OCI-LY7 (cell line): Measurements from ENCODE around the gene RBM33. TPM values are rescaled to one million over a fixed set of nuclear protein-coding genes. Genes with fewer than 3 reads are reported as not detected.

Source experiments
- BruUV-seq: library from RNA; stranded (reverse); fragments of 400-500 nt; replicated peaks from 2 replicates; lab custom pipeline; 2021; lab: Mats Ljungman, UMichigan
- CTCF ChIA-PET: fragments of 300-600 bp; sonication (Branson Sonifier 250); formaldehyde crosslinking; loops from one replicate; lab custom pipeline; 2022; ENCODE audit warnings: antibody characterized with exemption; ENCODE audit not compliant: unreplicated experiment; lab: Charles Lee
- POLR2A ChIA-PET: fragments of 300-600 bp; sonication (Branson Sonifier 250); formaldehyde crosslinking; loops from one replicate; lab custom pipeline; 2022; ENCODE audit warnings: antibody characterized with exemption; lab: Charles Lee
- DNase-seq: peaks from one replicate; pipeline ENCODE4 v3.0.0-alpha.2; 2015; ENCODE audit warnings: low spot score
- H2AFZ ChIP-seq: fragments of 200-600 bp; sonication (generic), shearing (Covaris generic); 2 replicates; pipeline ENCODE4 v1.6.1; 2014; ENCODE audit warnings: mild to moderate bottlenecking, antibody characterized with exemption, low read length, moderate library complexity
- H3K27ac ChIP-seq: fragments of 200-600 bp; sonication (generic); 2 replicates; pipeline ENCODE4 v1.5.1; 2014; ENCODE audit warnings: mixed run types, low read depth, mild to moderate bottlenecking, moderate library complexity, low read length, inconsistent platforms; ENCODE audit not compliant: poor library complexity, severe bottlenecking
- H3K36me3 ChIP-seq: fragments of 200-600 bp; sonication (generic); 2 replicates; pipeline ENCODE4 v1.6.1; 2014; ENCODE audit warnings: mild to moderate bottlenecking, antibody characterized with exemption, low read length, moderate library complexity, mixed read lengths; ENCODE audit not compliant: insufficient read depth
- H3K4me1 ChIP-seq: fragments of 200-600 bp; sonication (generic); 2 replicates; pipeline ENCODE4 v1.5.1; 2014; ENCODE audit warnings: mild to moderate bottlenecking, low read length; ENCODE audit not compliant: insufficient read depth, poor library complexity, severe bottlenecking
- H3K4me2 ChIP-seq: fragments of 200-600 bp; sonication (generic); 2 replicates; pipeline ENCODE4 v1.6.1; 2014; ENCODE audit warnings: mild to moderate bottlenecking, low read length
- H3K4me3 ChIP-seq: fragments of 200-600 bp; sonication (generic); 2 replicates; pipeline ENCODE4 v1.5.1; 2014; ENCODE audit warnings: mild to moderate bottlenecking, low read depth, low read length; ENCODE audit not compliant: poor library complexity, severe bottlenecking
- H3K79me2 ChIP-seq: fragments of 200-600 bp; sonication (generic); 2 replicates; pipeline ENCODE4 v1.6.1; 2016; ENCODE audit warnings: low read depth, mild to moderate bottlenecking, low read length, moderate library complexity, mixed read lengths; ENCODE audit not compliant: insufficient read depth
- H3K9me2 ChIP-seq: fragments of 200-600 bp; sonication (generic); 2 replicates; pipeline ENCODE4 v1.6.1; 2016; ENCODE audit warnings: mild to moderate bottlenecking, low read length, mixed read lengths; ENCODE audit not compliant: insufficient read depth
- H3K9me3 ChIP-seq: fragments of 200-600 bp; sonication (generic); 2 replicates; pipeline ENCODE4 v1.6.1; 2014; ENCODE audit warnings: mild to moderate bottlenecking, mixed run types, low read length, mixed read lengths
- H4K20me1 ChIP-seq: fragments of 200-600 bp; sonication (generic); 2 replicates; pipeline ENCODE4 v1.6.1; 2014; ENCODE audit warnings: mild to moderate bottlenecking, antibody characterized with exemption, low read length, moderate library complexity, mixed read lengths; ENCODE audit not compliant: insufficient read depth
- CTCF ChIP-seq: fragments of 200-600 bp; sonication (generic); conservative IDR thresholded peaks from 2 replicates; pipeline ENCODE4 v1.5.1; 2014; ENCODE audit warnings: mild to moderate bottlenecking, antibody characterized with exemption, low read length, moderate library complexity, mixed read lengths
- EZH2phosphoT487 ChIP-seq: fragments of 200-600 bp; sonication (generic); IDR thresholded peaks from 2 replicates; pipeline ENCODE4 v1.6.1; 2018; ENCODE audit warnings: low read depth, borderline replicate concordance, mild to moderate bottlenecking, mixed run types, antibody characterized with exemption, low read length, moderate library complexity, mixed read lengths
- intact Hi-C: fragments of 100-400 bp; cut with micrococcal nuclease; formaldehyde crosslinking; loops from one replicate; pipeline ENCODE4 v1.10.0; 2022; ENCODE audit not compliant: unreplicated experiment
- total RNA-seq, 2 experiments: library from RNA; depleted of rRNA in 1 of 2; stranded (reverse); fragments of >200 nt in 1 of 2; shearing (Covaris generic) in 1 of 2; gene quantifications; 2 replicates each; pipeline ENCODE4 v1.2.3, GENCODE V29; 2014 to 2022

The RBM33 gene
- total RNA-seq, 2 experiments from 2014 or later = 67.6 to 127 TPM

- intact Hi-C loops = no loop called here
- BruUV-seq = no TSS peak
- Histone ChIP-seq H3K36me3 (peaks cover 95% of the 10 kb centered on the region), H3K4me2 (no peak overlapping the region), H3K9me2 (no peaks in the 10 kb centered on the region), H3K79me2 (no peaks in the 10 kb centered on the region), H3K4me3 (no peak overlapping the region), H4K20me1 (peaks cover 17% of the 10 kb centered on the region; the same call in 1 of the 2 replicates), H3K9me3 (no peaks in the 10 kb centered on the region), H3K4me1 (no peaks in the 10 kb centered on the region), H2AFZ (no peak overlapping the region), H3K27ac (no peak overlapping the region)
- POLR2A ChIA-PET = interaction anchor here (0.6 kb wide), 1 partner anchor 386 kb away, joined by 7 read pairs; no protein-coding TSS in a partner anchor
- CTCF ChIA-PET = no interaction called here
- no peak for DNase-seq
- no peak for TF ChIP-seq EZH2phosphoT487
- TF ChIP-seq CTCF = no peak
Measured at GRCh38 chr7:155773531-155773930, 129.1 kb downstream of the RBM33 start.

- no TSS peak for BruUV-seq
- CTCF ChIA-PET = no interaction called here
- peaks cover 85% of the 10 kb centered on the region for H3K36me3 ChIP-seq
Measured at GRCh38 chr7:155774947-155775346, 130.5 kb downstream of the RBM33 start.

More at GRCh38 chr7:155774947-155775346, 130.5 kb downstream of the RBM33 start:
- DNase-seq = no peak
- Histone ChIP-seq H3K4me2 (no peak overlapping the region), H3K79me2 (no peaks in the 10 kb centered on the region), H3K9me2 (no peaks in the 10 kb centered on the region), H3K9me3 (no peaks in the 10 kb centered on the region), H3K4me3 (no peak overlapping the region), H3K27ac (no peak overlapping the region), H2AFZ (no peak overlapping the region), H4K20me1 (peaks cover 17% of the 10 kb centered on the region; the same call in 1 of the 2 replicates), H3K4me1 (no peaks in the 10 kb centered on the region)
- POLR2A ChIA-PET = no interaction called here
- TF ChIP-seq CTCF (no peak), EZH2phosphoT487 (no peak)
- intact Hi-C loops = no loop called here
